Dedifferentiated amniotic fluid mesenchymal stem cell (primary cell): ENCODE measurements around the gene PPP1R3G.
"Not testable (repeated sequence)": the region's sequence is repeated elsewhere in the genome, so short reads cannot be mapped to it uniquely, and the experiment has no call there.

Source experiments
- DNase-seq: peaks from one replicate; pipeline ENCODE4 v3.0.0-alpha.2; 2016; ENCODE audit errors: extremely low spot score

The PPP1R3G gene

GRCh38 chr6:5084781-5085647, at the start of gene PPP1R3G:
TSS of gene PPP1R3G (plus strand) at chr6:5085341. CDS start at chr6:5085486, 145 bp downstream.
- peak; percentile 42 for DNase-seq

- no peak for DNase-seq
These were observed 48.9 kb upstream of the PPP1R3G start for GRCh38 chr6:5036269-5036668.

DNA sequence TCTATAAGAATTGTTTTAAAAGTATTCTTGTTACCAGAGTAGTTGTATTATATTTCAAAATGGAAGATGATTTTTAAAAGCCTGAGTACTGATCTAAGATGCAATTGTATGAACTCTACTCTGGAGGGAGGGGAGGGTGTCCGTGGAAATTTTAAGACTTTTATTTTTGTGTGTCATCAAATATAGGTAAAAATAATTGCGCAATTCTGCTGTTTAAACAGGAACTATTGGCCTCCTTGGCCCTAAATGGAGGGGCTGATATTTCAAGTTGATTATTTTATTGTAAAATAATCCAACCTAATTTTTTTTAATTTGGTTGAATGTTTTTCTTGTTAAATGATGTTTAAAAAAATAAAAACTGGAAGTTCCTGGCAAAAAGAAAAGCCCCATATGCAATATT, 43.2 kb upstream of the PPP1R3G start:
- DNase-seq: no peak

- no peak for DNase-seq
These were observed 42.7 kb upstream of the PPP1R3G start for GRCh38 chr6:5042436-5042835.

DNA sequence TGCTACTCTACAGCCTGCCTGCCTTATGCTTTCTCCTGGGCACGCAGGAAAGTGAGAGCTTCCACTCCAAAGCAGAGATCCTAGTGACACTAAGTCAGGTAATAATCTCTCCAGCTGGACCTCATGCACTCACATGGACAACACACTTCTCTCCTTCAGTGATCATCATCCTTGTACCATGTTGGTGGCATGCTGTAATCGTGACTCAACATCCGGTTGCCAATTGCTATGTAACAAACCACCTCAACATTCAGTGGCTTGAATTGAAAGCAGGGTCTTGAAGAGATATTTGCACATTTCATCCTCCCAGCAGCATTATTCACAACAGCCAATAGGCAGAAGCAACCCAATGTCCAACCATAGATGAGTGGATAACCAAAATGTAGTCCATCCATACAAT, 40.3 kb upstream of the PPP1R3G start:
- DNase-seq: no peak

DNA sequence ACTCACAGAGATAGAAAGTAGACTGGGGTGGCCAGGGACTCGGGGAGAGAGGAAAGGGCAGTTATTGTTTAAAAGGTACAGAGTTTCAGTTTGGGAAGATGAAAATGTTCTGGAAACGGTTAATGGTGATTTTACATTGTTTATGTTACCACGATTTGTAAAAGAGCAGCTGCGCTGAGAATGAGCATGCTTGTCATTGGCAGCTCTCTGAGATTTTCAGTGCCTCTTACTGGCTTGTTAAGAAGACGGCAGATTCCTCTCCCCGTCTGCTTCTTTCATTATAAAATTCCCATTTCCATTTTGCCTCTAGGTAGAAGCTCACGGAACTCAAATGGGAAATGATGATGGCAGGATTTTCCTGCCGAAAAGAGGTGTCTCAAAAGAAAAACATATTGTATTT, 39.7 kb upstream of the PPP1R3G start:
- no peak for DNase-seq

DNA sequence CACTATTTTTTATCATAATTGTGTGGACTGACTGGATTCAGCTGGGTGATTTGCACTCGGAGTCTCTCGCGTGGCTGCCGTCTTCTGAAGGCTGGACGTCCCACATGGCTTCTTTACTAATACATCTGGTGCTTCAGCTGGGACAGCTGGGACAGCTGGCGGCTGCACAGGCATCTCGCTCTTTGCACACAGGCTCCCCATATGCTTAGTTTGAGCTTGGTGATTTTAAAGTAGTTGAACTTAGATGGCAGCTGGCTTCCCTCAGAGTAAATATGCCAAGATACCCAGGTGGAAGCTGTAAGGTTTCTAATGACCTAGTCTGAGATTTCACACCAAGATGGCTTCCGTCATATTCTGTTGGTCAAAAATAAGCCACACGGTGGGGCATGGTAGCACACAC, 38.7 kb upstream of the PPP1R3G start:
- DNase-seq: no peak

- DNase-seq: no peak
These were observed 35.1 kb upstream of the PPP1R3G start for GRCh38 chr6:5050009-5050408.

DNA sequence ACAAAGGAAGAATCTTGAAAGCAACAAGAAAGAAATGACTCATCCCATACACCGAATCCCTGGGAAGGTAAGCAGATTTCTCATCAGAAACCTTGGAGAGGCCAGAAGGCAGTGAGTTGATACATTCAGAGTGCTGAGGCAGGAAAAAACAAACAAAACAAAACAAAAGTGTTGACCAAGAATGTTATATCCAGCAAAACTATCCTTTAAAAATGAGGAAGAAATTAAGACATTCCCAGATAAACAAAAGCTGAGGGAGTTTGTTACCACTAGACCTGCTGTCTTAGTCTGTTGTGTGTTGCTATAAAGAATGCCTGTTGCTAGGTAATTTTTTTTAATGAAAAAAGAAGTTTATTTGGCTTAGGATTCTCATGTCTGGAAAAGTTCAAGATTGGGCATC, 33.7 kb upstream of the PPP1R3G start:
- DNase-seq: no peak

- DNase-seq: no peak
These were observed 32.1 kb upstream of the PPP1R3G start for GRCh38 chr6:5053038-5053437.

GRCh38 chr6:5053864-5054244, 31.3 kb upstream of the PPP1R3G start:
- no peak for DNase-seq

DNA sequence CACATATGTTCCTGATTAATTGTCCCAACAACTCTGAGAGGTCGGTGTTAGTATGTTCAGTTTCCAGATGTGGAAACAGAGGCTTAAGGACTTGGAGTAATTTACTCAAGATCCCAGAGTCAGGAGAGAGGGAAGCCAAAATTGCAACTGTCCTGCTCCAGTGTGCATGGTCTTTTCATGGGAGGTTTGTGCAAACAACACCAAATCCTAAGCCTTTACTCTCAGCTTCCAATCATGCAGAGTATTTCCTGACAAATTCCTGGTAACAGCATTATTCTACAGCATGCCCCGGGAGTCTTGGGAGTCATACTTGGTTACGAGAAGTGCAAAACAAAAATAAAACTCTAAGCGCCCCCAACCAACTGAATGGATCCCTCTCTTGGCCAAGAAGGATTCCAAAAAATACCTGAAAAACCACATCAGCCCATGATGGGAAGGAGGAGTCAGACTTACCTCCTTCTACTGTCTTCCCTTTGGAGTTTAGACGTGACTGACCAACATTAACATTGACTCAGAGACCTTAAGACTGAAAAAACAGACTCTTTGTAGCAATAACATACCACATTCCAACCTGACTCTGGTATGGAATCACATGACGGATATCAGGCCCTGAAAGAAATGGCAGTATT, 30.8 kb upstream of the PPP1R3G start:
- DNase-seq: peak; percentile 34

GRCh38 chr6:5055118-5055517, 30.0 kb upstream of the PPP1R3G start:
- DNase-seq: no peak

DNA sequence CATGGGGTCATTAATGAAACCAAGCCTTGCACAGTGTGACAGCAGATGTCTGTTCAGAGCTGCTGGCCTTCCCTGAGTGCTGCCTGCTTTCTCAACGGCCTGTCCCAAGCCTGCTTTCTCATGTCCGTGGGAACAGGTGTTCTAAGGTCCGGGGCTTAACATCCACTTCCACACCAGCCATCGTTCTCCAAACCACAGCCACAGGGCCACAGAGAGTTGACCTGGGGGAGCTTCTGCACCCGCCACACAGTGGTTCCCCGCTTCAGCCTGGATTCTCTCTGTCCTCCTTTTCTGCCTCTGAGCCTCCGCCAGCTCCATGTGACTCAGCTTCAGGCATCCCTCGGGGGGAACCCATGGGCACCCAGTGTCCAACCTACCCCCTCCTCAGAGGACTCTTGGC, 26.9 kb upstream of the PPP1R3G start:
- no peak for DNase-seq

GRCh38 chr6:5059036-5059896, 25.9 kb upstream of the PPP1R3G start:
- no peak for DNase-seq

- DNase-seq: not testable (repeated sequence)
These were observed 24.7 kb upstream of the PPP1R3G start for GRCh38 chr6:5060439-5060838.

DNA sequence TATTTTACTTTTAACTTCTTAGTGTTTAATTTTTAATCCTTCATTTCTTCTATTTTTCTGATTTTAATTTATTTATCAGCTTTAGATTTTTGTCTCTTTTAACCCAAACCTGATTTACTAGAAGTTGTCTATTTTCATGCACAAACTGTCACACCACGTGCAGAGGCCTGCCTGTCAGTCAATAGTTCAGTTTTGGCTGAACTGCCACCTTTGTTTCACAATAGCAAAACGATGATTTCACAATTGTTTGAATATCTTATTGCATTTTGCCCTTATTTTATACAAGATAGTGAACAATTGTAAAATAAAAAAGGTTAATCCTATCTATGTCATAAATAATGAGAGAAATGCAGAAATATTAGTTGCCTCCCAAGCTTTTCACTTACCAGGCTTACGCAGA, 24.0 kb upstream of the PPP1R3G start:
- DNase-seq: no peak

GRCh38 chr6:5063617-5064016, 21.5 kb upstream of the PPP1R3G start:
- no peak for DNase-seq

DNA sequence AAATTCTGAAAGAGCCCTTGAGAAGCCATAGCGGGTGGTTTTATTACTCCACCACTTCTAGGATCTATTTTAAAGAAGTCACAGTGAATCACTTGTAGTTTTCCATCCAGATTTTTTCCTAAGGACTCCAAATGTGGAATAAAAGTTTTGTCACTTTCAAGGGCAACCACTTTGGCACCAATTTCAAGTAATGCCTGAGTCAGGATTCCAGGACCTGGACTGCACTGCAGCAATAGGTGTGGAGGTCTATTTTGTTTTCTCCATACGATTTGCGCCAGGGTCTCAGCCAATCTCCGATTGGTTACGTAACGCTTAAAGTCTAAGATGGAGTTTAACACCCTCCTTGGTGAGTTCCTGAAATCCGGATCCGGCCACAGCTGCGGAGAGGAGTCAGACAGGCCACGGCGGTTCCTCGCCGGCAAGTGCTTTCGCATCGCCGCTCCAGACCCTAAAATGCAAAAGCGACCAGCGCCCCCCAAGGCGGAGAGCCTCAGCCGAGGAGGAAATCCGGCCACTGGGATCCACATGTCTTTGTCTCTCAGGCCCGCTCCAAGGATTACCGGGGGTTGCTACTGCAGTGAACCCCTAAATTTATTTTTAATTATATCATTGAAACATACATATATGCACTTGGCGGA, 18.6 kb upstream of the PPP1R3G start:
- no peak for DNase-seq

DNA sequence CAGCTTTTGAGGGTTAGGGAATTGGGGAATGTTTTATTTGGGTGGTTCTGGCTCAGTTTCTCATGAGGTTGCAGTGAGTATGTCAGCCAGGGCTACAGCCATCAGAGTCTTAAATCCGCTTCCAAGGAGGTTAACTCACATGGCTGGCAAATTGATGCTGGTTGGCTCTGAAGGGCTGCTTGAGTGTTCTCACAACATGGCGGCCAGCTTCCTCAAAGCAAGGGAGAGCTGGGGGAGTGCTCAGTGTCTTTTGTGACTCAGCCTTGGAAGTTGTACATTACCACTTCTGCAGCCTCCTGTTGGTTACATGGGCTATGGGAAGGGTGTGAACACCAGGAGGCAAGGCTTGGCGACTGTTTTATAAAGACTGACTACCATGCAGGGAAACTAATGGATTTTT, 17.8 kb upstream of the PPP1R3G start:
- DNase-seq: no peak

DNA sequence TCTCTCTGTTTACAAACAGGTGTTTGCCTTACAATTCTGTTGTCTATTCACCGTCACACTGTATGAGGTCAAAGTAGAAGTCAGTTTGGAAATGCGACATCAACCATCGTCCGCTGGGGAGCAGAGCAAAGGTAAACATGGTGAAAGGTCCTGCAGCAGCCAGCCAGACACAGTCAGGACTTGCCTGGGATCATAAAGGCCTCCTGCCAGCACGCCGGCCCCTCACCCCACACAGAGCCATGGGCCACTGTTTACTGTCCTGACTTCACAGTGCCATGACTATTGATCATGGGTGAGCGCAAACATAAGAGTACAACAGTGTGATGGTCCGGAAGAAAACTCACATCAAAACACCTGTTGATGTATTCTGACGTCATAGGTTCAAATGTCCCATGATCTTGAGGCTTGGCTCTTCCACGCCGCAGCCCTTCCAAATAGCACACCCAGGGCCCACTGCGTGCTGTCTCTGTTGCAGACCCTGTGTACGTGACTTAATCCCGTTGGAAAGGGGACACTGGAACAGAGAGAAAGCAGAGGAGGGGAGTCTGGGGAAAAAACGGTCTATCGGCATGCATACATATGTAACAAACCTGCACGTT, 16.9 kb upstream of the PPP1R3G start:
- DNase-seq: no peak

DNA sequence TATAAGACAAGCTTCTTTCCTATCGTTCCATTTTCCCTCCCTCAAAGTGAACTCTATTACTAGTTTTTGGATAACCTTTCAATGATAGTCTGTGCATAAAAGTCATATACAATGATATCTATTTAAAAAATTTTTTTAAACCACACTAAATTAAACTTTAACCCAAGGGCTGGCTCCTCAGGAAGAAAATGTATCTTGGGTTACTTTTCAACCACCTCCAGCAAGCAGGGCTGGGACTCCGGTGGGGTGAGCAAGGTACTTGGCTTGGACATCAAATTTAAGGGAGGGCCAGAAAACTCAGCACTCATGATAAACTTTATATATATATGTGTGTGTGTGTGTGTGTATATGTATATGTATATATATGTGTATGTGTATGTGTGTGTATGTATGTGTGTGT, 13.9 kb upstream of the PPP1R3G start:
- no peak for DNase-seq
